IPS-11a (cell line): Measurements from ENCODE around the gene SUSD4.
"Not testable (repeated sequence)": the region's sequence is repeated elsewhere in the genome, so short reads cannot be mapped to it uniquely, and the experiment has no call there.

Experiments used
- H3K4me3 ChIP-seq: one replicate; pipeline ENCODE4 v1.5.1; 2013; ENCODE audit warnings: low read depth, low read length, control low read depth

SUSD4 gene

GRCh38 chr1:223257856-223258550 is 106.0 kb downstream of the SUSD4 start:
- H3K4me3 ChIP-seq, result no peak overlapping the region

- no peak overlapping the region for H3K4me3 ChIP-seq
Measured at GRCh38 chr1:223256034-223256433, 107.9 kb downstream of the SUSD4 start.

- H3K4me3 ChIP-seq, result no peak overlapping the region
Measured at GRCh38 chr1:223253916-223254315, 110.1 kb downstream of the SUSD4 start.

GRCh38 chr1:223251387-223251786 is 112.6 kb downstream of the SUSD4 start:
- not testable (repeated sequence) for H3K4me3 ChIP-seq

- no peak overlapping the region for H3K4me3 ChIP-seq
Measured at GRCh38 chr1:223250632-223251015, 113.4 kb downstream of the SUSD4 start.

- H3K4me3 ChIP-seq, result no peak overlapping the region
Measured at GRCh38 chr1:223249854-223250631, 113.9 kb downstream of the SUSD4 start.

- H3K4me3 ChIP-seq, result no peak overlapping the region
Measured at GRCh38 chr1:223248770-223249140, 115.2 kb downstream of the SUSD4 start.

- H3K4me3 ChIP-seq, result no peak overlapping the region
Measured at GRCh38 chr1:223248001-223248769, 115.8 kb downstream of the SUSD4 start.

- no peak overlapping the region for H3K4me3 ChIP-seq
Measured at GRCh38 chr1:223246476-223247112, 117.4 kb downstream of the SUSD4 start.

GRCh38 chr1:223245983-223246382 is 118.0 kb downstream of the SUSD4 start:
- H3K4me3 ChIP-seq, result no peak overlapping the region

- no peak overlapping the region for H3K4me3 ChIP-seq
Measured at GRCh38 chr1:223245411-223245810, 118.6 kb downstream of the SUSD4 start.

GRCh38 chr1:223244366-223245103 is 119.4 kb downstream of the SUSD4 start:
- H3K4me3 ChIP-seq, result no peak overlapping the region

GRCh38 chr1:223243441-223244050 is 120.4 kb downstream of the SUSD4 start:
- H3K4me3 ChIP-seq, result no peak overlapping the region

- no peak overlapping the region for H3K4me3 ChIP-seq
Measured at GRCh38 chr1:223242971-223243370, 121.0 kb downstream of the SUSD4 start.

- H3K4me3 ChIP-seq, result no peak overlapping the region
Measured at GRCh38 chr1:223242382-223242955, 121.5 kb downstream of the SUSD4 start.

GRCh38 chr1:223240122-223240521 is 123.9 kb downstream of the SUSD4 start:
- no peak overlapping the region for H3K4me3 ChIP-seq

- H3K4me3 ChIP-seq, result no peak overlapping the region
Measured at GRCh38 chr1:223235091-223235490, 128.9 kb downstream of the SUSD4 start.

GRCh38 chr1:223234534-223234933 is 129.4 kb downstream of the SUSD4 start:
- H3K4me3 ChIP-seq, result no peak overlapping the region

- H3K4me3 ChIP-seq, result no peak overlapping the region
Measured at GRCh38 chr1:223234170-223234514, 129.8 kb downstream of the SUSD4 start.
